HG03558 (cell line): ENCODE measurements around the gene FOXI3.

Experiments used
- ATAC-seq: cut with Tn5 transposase; IDR thresholded peaks from one replicate; pipeline ENCODE4 v1.9.1; 2021; ENCODE audit warnings: moderate number of reproducible peaks; ENCODE audit not compliant: unreplicated experiment; ENCODE audit errors: extremely low read depth

The FOXI3 gene

DNA sequence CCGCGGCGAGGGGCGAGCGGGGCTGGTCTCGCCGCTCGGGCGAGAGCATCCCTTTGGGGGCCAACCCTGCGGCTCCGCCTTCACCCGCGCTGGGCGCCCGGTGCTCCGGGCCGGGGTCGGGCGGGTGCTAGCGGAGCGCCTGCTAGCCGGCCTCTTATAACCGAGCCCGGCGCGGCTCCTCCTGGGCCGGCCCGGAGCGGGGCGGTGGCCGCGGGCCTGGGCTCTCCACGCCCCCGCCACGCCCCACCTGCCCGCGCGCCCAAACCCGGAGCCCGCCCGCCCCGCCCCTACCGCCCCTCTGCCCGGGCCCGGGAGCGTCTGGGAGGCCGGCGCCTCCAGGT, at the start of gene FOXI3:
TSS of gene FOXI3 (minus strand) at position 129 of the 341 bp plus-strand sequence. CDS start 158 bp downstream, outside the sequence.
- ATAC-seq: no peak

GRCh38 chr2:88500691-88501090, 48.2 kb upstream of the FOXI3 start:
- no peak for ATAC-seq

DNA sequence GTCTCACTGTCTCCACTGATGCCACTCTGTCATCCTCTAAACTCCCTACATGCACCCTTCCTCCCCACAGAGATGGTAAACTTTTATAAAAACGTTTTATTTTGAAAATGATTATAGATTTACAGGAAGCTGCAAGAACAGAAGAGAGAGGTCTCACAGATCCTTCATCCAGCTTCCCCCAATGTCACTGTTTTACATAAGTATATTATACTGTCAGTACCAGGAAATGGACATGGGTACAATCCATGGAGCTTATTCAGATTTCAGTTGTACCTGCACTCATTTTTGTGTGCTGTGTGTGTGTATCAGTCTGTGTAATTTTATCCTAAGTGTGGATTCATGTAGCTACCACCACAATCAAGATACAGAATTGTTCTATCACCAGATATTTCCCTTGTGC, 46.7 kb upstream of the FOXI3 start:
- no peak for ATAC-seq

DNA sequence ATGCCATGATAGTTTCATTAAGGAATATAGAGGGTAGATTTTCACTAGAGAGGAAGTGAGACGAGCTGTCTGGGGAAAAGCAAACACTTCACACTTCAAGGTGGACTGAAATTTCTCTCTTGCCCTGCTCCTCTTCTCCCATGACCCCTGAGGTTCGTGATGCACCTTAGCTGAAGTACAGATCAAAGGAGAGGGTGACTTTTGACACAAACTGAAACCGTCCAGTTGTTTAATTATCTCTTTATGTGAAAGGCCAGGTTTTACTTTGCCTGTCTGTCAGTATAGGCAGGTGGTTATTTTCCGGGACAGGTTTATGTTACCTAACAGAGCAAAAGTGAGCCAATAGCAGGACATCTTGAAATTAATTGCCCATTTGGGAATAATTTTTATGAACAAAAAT, 41.0 kb upstream of the FOXI3 start:
- no peak for ATAC-seq

GRCh38 chr2:88492002-88492401, 39.5 kb upstream of the FOXI3 start:
- ATAC-seq: no peak

GRCh38 chr2:88489181-88489580, 36.7 kb upstream of the FOXI3 start:
- ATAC-seq: no peak

GRCh38 chr2:88483200-88483599, 30.7 kb upstream of the FOXI3 start:
- no peak for ATAC-seq

DNA sequence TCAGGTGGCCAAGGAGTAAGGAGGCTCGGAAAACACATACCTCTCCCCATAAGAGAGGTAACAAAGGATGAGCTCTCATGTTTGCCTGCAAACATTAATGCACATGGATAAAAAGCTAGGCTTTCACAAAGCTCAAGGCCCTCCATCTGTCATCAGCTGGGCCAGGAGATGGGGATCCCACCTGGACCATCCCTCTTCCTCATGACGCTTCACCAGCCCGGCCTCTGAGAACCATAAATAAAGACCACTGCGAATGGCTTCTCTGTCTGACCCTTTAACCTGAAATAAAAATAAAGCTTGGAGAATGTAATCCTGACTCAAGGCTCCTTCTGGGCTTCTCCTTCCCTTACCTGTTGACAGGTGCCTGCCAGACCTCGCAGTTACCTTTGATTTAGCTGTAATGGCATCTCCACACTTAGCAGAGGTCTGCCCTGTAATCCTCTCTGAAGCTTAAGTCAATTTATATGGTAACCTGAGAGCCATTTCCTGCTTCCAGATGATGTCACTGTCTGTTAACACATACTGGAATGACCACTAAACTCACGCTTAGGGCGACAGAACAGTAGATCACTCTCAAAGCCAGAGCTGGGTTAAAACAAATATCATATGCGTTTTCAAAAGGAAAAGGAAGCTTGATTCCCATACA, 29.3 kb upstream of the FOXI3 start:
- ATAC-seq: no peak

DNA sequence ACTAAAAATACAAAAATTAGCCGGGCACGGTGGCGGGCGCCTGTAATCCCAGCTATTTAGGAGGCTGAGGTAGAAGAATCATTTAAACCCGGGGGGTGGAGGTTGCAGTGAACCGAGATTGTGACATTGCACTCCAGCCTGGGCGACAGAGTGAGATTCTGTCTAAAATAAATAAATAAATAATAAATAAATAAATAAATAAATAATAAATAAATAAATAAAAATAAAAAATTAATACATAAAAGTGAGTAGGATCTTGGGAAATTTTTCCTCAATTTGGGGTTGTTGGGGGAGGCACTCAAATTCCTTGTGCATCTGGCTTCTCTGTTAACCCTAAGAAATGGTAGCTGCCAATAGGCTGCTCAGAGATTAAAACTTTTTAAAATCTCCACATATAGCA, 20.3 kb upstream of the FOXI3 start:
- no peak for ATAC-seq

DNA sequence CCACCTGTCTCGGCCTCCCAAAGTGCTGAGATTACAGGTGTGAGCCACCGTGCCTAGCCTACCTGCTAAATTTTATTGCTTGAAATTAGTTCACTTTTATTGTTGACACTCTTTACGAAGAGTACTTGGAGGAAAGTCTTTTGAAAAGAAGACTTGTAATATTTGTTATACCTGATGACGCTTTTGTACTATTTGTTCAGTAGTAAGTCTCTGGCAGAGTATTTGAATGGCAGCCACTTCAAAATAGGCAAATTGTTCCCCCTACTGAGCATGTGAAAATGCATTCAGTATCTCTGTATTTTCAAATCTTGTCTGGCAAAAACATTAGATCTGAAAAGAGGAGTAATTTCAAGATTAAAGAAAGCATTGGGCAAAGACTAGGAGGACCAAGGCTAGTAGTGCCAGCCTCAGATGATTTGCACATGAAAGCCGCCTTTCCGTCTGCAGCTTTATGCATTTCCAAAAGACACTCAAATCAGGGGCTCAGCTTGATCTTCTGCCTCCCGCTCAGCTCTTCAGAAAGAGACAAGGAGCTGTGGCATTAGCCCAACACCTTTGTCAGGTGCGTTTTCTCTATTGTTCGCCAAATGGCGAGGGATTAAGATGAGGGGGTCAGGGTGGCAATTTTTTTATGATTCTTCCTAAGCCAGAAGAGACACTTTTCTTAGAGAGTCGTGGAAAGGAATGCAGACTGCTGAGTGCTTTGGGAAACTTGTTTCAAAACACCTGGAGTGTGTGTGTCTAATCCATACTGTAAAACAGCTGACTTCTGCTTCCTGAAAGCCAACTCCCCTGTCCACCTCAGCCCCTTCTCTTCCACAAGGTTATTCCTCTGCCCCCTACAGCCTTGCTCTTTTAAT, 18.8 kb upstream of the FOXI3 start:
- no peak for ATAC-seq

GRCh38 chr2:88469202-88470114, 17.0 kb upstream of the FOXI3 start:
- ATAC-seq: no peak

DNA sequence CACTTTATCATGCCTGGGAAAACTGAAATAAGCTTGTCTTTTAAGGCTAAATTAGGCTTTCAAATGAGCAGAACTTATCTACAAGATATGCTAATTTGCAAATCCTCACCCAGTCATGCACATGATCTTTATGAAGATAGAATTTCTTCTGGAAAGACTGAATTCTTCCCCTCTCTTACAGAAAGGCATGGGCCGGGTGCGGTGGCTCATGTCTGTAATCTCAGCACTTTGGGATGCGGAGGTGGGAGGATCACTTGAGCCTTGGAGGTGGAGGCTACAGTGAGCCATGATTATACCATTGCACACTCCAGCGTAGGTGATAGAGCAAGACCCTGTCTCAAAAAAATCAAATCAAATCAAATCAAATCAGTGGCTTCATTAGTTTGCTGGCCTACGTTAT, 11.7 kb upstream of the FOXI3 start:
- no peak for ATAC-seq

DNA sequence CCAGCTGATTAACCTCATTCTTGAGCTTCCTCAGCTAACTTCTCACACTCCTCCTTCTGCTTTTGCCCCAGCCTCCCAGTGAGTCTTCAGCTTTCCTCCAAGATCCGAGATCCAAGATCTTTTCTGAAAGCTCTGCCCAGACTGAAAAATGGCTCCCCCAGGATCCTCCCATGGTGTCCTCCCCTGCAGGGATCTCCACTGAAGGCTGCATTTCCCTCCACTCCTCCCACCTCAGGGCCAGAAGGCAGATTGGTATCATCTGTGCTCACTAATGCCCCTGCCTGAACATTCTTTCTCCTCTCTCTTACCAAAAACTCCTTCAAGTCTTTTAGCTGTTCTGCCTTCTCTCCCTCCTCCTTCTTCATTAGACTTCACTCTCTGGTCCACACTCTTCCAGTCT, 6.1 kb upstream of the FOXI3 start:
- ATAC-seq: no peak

GRCh38 chr2:88452980-88453582, 588 bp upstream of the FOXI3 start:
- ATAC-seq: no peak

- no peak for ATAC-seq
Observed at GRCh38 chr2:88451811-88452564, 505 bp downstream of the FOXI3 start.

DNA sequence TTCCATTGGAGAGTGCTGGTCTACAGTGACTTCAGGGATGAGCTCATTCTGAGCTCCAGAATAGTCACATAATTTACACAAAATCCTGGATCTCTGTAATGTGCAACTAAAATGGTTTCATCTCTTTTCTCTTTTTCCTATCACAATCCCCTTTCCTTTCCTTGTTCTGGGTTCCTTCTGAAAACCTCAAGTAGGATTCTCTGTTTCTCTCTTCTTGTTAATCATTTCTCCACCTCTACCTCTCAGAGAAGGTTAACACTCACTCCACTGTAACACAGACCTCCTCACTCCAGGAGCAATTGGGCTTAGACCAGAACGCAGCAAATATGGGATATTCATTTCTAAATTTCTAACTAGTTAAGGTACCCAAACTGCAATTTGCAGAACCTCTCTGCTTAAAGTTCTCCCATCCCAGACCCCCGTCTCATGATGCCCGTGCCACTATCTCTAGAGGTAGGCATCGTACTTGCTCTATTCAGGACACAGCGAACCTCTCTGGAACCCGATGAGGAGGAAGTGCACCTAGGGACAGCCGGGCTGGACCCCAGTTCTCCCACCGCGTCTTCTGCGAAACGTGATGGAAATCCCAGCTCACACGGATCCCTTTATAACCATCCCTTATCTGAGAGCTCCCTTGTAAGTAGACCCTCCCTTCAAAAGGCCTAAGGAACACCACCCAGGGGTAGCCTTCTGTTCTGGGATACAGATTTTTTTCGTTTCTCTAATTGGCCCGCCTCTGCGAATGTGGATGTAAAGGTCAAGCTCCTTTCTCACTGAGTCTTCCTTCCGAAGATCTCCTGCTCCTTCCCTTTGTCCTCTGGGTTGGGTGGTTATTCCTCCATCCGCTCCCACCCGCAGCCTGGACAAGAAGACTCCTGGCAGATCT, 1.3 kb downstream of the FOXI3 start:
- ATAC-seq: no peak

- no peak for ATAC-seq
Observed at GRCh38 chr2:88450186-88450585, 2.3 kb downstream of the FOXI3 start.

DNA sequence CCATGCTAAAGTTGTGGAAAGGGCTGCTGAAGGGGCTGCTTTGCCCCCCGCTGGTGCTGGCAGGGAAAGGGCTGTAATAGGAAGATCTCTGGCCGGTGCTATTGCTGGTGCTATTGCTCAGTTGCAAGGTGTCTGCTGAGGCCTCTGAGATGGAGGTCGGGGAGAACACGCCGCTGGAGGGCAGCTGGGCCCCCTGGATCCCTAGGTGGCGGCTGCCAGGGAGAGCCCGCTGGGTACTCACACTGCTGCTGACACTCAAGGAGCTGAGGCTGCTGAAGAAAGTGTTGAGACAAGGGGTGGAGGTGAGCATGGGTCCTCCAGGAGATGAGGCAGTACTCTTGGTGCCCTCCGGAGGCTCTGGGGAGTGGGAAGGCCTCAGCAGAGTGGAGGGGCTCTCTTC, 4.2 kb downstream of the FOXI3 start:
- no peak for ATAC-seq
